WERI-Rb-1 (cell line): ENCODE measurements around the gene PLD4.

ENCODE experiments used
- DNase-seq: peaks from one replicate; pipeline ENCODE4 v3.0.0-alpha.2; 2020
- H3K27ac ChIP-seq: fragments of 250-450 bp; sonication (Bioruptor Pico); 2 replicates; pipeline ENCODE4 v1.5.1; 2020; ENCODE audit warnings: mild to moderate bottlenecking, moderate library complexity
- H3K27me3 ChIP-seq: fragments of 250-450 bp; sonication (Bioruptor Pico); 2 replicates; pipeline ENCODE4 v1.5.1; 2021; ENCODE audit warnings: mild to moderate bottlenecking, low read depth, moderate library complexity; ENCODE audit not compliant: insufficient read depth, severe bottlenecking
- H3K36me3 ChIP-seq: fragments of 250-450 bp; sonication (Bioruptor Pico); 2 replicates; pipeline ENCODE4 v1.5.1; 2020; ENCODE audit warnings: mild to moderate bottlenecking, moderate library complexity
- H3K4me3 ChIP-seq: 2 replicates; pipeline ENCODE4 v1.5.1; 2011; ENCODE audit warnings: low read depth, mild to moderate bottlenecking, control low read depth, low read length
- H3K9me3 ChIP-seq: fragments of 250-450 bp; sonication (Bioruptor Pico); 2 replicates; pipeline ENCODE4 v1.5.1; 2021; ENCODE audit warnings: mild to moderate bottlenecking, moderate library complexity; ENCODE audit not compliant: severe bottlenecking
- CTCF ChIP-seq: IDR thresholded peaks from 2 replicates; pipeline ENCODE4 v1.5.1; 2011; ENCODE audit warnings: low read depth, mild to moderate bottlenecking, control low read depth, inconsistent platforms, low read length

Gene PLD4

GRCh38 chr14:104978746-104979691 is 54.3 kb downstream of the PLD4 start:
- no peak for TF ChIP-seq CTCF
- Histone ChIP-seq H3K4me3 (peak overlapping the region; percentile 55), H3K9me3 (no peaks in the 10 kb centered on the region), H3K27me3 (no peaks in the 10 kb centered on the region), H3K36me3 (no peaks in the 10 kb centered on the region), H3K27ac (no peak overlapping the region; the same call in 1 of the 2 replicates)
- no peak for DNase-seq

- Histone ChIP-seq H3K4me3 (no peak overlapping the region), H3K9me3 (no peaks in the 10 kb centered on the region), H3K27ac (no peak overlapping the region), H3K27me3 (no peaks in the 10 kb centered on the region), H3K36me3 (no peaks in the 10 kb centered on the region)
- DNase-seq: no peak
- TF ChIP-seq CTCF: no peak
These were observed 55.3 kb downstream of the PLD4 start for GRCh38 chr14:104979758-104980610.

- Histone ChIP-seq H3K27ac (no peak overlapping the region), H3K36me3 (no peaks in the 10 kb centered on the region), H3K27me3 (no peaks in the 10 kb centered on the region), H3K4me3 (no peak overlapping the region), H3K9me3 (no peaks in the 10 kb centered on the region)
- no peak for DNase-seq
- TF ChIP-seq CTCF: no peak
These were observed 56.2 kb downstream of the PLD4 start for GRCh38 chr14:104980611-104981531.

GRCh38 chr14:104981699-104982541 is 57.2 kb downstream of the PLD4 start:
- Histone ChIP-seq H3K27me3 (no peaks in the 10 kb centered on the region), H3K4me3 (no peak overlapping the region), H3K9me3 (no peaks in the 10 kb centered on the region), H3K36me3 (no peaks in the 10 kb centered on the region), H3K27ac (no peak overlapping the region)
- TF ChIP-seq CTCF: no peak
- no peak for DNase-seq
